Measurements from ENCODE around the gene CCNC.

GRCh38 chr6:99543968-99544367, 24.5 kb downstream of the CCNC start:
- no peak for TF ChIP-seq FOXM1 (IDR thresholded peaks at IDR 0.05; ENCODE audit: borderline replicate concordance, low read depth)
- no peak for TF ChIP-seq USF1 (IDR thresholded peaks at IDR 0.05)
- no peak for TF ChIP-seq TEAD4 (IDR thresholded peaks at IDR 0.05)
- TF ChIP-seq REST (IDR thresholded peaks at IDR 0.05; ENCODE audit: low read depth): no peak
- no peak for TF ChIP-seq RAD21 (IDR thresholded peaks at IDR 0.05; ENCODE audit: low read depth)
- no peak for TF ChIP-seq CEBPB (IDR thresholded peaks at IDR 0.05)
- no peak for TF ChIP-seq YY1 (IDR thresholded peaks at IDR 0.05; ENCODE audit: low read depth)
- no peak for TF ChIP-seq TCF12 (IDR thresholded peaks at IDR 0.05; ENCODE audit: low read depth)
- TF ChIP-seq MAX (IDR thresholded peaks at IDR 0.05): no peak
- TF ChIP-seq TAF1 (IDR thresholded peaks at IDR 0.05; ENCODE audit: low read depth): no peak
- TF ChIP-seq EP300 (IDR thresholded peaks at IDR 0.05; ENCODE audit: borderline replicate concordance): no peak
- TF ChIP-seq CREB1 (IDR thresholded peaks at IDR 0.05; ENCODE audit: low read depth): no peak
- TF ChIP-seq EGR1 (IDR thresholded peaks at IDR 0.05): no peak
